ENCODE data around the gene ZNF329. TPM values are rescaled to one million over a fixed set of nuclear protein-coding genes. Genes with fewer than 3 reads are reported as not detected.

Gene ZNF329
- total RNA-seq (ENCODE audit: low replicate concordance) = 12.5 and 14.5 TPM in 2 replicates
- long read RNA-seq, partial matches to known transcripts = 0 of 1 reads
- long read RNA-seq, other reads (novel, unspliced or antisense) = 1 of 1 reads

GRCh38 chr19:58150328-58150921 is at the start of gene ZNF329:
Gene ZNF329, minus strand, starts transcription at chr19:58150789. Its CDS starts 21,286 bp downstream, at chr19:58129503.
- Mint-ChIP-seq H3K4me3 (peak within 1 kb of the TSS; percentile 95), H3K4me1 (ENCODE audit: unreplicated experiment) (peaks cover 14% of the 10 kb centered on the region), H3K27me3 (no peaks in the 10 kb centered on the region), H3K27ac (peak within 1 kb of the TSS; percentile 90), H3K9me3 (peaks cover 13% of the 10 kb centered on the region), H3K36me3 (peaks cover 19% of the 10 kb centered on the region)
- TF ChIP-seq CTCF (conservative IDR thresholded peaks at IDR 0.05) = no peak
- DNase-seq (ENCODE audit: extremely low spot score, unreplicated experiment) = peak; percentile 94

GRCh38 chr19:58196901-58197616 is 46.5 kb upstream of the ZNF329 start:
- H3K36me3 Mint-ChIP-seq = peaks cover 78% of the 10 kb centered on the region
- no peaks in the 10 kb centered on the region for H3K27me3 Mint-ChIP-seq
- H3K27ac Mint-ChIP-seq = no peak overlapping the region
- DNase-seq (ENCODE audit: extremely low spot score, unreplicated experiment) = no peak
- peaks cover 28% of the 10 kb centered on the region for H3K9me3 Mint-ChIP-seq
- H3K4me1 Mint-ChIP-seq (ENCODE audit: unreplicated experiment) = no peaks in the 10 kb centered on the region
- TF ChIP-seq CTCF (conservative IDR thresholded peaks at IDR 0.05) = no peak
- H3K4me3 Mint-ChIP-seq = no peak overlapping the region

- H3K27me3 Mint-ChIP-seq = no peaks in the 10 kb centered on the region
- H3K9me3 Mint-ChIP-seq = peaks cover 11% of the 10 kb centered on the region
- H3K27ac Mint-ChIP-seq = peak overlapping the region; percentile 99
Measured at GRCh38 chr19:58183817-58184215, 33.2 kb upstream of the ZNF329 start.

GRCh38 chr19:58182989-58183816 is 32.6 kb upstream of the ZNF329 start, which contains the start of gene ZNF274:
Gene ZNF274, plus strand, starts transcription at chr19:58183061. Its CDS starts 905 bp downstream, at chr19:58183966.
- Mint-ChIP-seq H3K4me3 (peak within 1 kb of the TSS; percentile 97), H3K4me1 (ENCODE audit: unreplicated experiment) (no peaks in the 10 kb centered on the region)

More at GRCh38 chr19:58183817-58184215, 33.2 kb upstream of the ZNF329 start:
- Mint-ChIP-seq H3K4me3 (peak overlapping the region; percentile 97), H3K36me3 (peaks cover 58% of the 10 kb centered on the region), H3K4me1 (ENCODE audit: unreplicated experiment) (no peaks in the 10 kb centered on the region)
- DNase-seq (ENCODE audit: extremely low spot score, unreplicated experiment) = no peak
- TF ChIP-seq CTCF (conservative IDR thresholded peaks at IDR 0.05) = no peak

More at GRCh38 chr19:58182989-58183816, 32.6 kb upstream of the ZNF329 start, which contains the start of gene ZNF274:
- no peak for TF ChIP-seq CTCF (conservative IDR thresholded peaks at IDR 0.05)
- peak within 1 kb of the TSS; percentile 99 for H3K27ac Mint-ChIP-seq
- peaks cover 11% of the 10 kb centered on the region for H3K9me3 Mint-ChIP-seq
- H3K27me3 Mint-ChIP-seq = no peaks in the 10 kb centered on the region
- H3K36me3 Mint-ChIP-seq = peaks cover 56% of the 10 kb centered on the region
- DNase-seq (ENCODE audit: extremely low spot score, unreplicated experiment) = peak; percentile 96
